Measurements from ENCODE around the gene AHI1. TPM values are rescaled to one million over a fixed set of nuclear protein-coding genes. Genes with fewer than 3 reads are reported as not detected.
A peak's percentile ranks its signal among the peaks of the same experiment; 100 is the strongest.

AHI1 gene
- total RNA-seq (2022) (23.5 and 26.5 TPM in 2 replicates), Bru-seq, nascent RNA (percentile 70 among the genes with signal in this experiment), BruChase-seq, experiment 1, labeled RNA remaining after a 6-hour chase (percentile 69 among the genes with signal in this experiment), BruChase-seq, experiment 2, labeled RNA remaining after a 2-hour chase (percentile 70 among the genes with signal in this experiment)
- long read RNA-seq, partial matches to known transcripts, result 4 of 12 reads
- long read RNA-seq, other reads (novel, unspliced or antisense), result 8 of 12 reads

DNA sequence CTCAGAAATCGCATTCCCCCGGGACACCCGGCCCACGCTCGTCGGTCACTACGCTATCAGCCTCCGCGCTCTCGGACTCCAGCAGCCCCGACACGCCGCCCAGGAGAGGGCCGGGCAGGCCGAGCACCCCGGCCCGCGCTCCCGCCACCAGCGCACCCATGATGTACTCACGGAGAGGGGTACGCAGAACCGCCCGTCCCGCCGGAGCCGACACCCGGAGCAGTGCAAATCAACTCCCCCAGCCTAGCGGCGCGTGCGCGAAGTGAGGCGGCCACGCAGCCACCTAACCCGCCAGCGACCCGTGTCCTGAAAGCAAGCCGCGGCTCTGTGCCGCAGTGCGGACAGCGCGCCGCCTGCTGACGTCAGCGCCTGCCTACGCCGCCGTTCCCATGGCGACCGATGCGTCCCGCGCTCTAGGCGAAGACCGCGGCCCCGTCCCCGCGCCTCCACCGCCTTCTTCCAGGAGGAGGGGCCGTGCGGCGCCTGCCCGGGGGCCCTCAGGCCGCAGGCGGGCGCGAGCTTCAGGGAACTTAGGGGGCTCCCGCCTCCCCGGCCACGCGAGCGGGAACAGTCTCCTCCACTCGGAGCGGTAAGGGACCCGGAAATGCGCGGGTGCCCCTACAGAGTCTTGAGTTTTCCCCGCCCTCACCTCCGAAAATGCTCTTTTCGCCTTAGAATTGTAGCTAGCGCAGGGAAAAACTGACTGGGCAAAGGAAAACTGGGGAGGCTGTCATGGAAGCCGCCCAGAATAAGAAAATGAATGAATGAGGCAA, at the start of gene AHI1:
Gene AHI1 (minus strand): TSS at position 329 of the 773 bp plus-strand sequence. CDS start 5,503 bp downstream, outside the sequence.
- H3K4me1 Mint-ChIP-seq (ENCODE audit: insufficient read depth, unreplicated experiment), result peaks cover 7% of the 10 kb centered on the region
- TF ChIP-seq, protein P1, sequence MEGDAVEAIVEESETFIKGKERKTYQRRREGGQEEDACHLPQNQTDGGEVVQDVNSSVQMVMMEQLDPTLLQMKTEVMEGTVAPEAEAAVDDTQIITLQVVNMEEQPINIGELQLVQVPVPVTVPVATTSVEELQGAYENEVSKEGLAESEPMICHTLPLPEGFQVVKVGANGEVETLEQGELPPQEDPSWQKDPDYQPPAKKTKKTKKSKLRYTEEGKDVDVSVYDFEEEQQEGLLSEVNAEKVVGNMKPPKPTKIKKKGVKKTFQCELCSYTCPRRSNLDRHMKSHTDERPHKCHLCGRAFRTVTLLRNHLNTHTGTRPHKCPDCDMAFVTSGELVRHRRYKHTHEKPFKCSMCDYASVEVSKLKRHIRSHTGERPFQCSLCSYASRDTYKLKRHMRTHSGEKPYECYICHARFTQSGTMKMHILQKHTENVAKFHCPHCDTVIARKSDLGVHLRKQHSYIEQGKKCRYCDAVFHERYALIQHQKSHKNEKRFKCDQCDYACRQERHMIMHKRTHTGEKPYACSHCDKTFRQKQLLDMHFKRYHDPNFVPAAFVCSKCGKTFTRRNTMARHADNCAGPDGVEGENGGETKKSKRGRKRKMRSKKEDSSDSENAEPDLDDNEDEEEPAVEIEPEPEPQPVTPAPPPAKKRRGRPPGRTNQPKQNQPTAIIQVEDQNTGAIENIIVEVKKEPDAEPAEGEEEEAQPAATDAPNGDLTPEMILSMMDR (IDR thresholded peaks at IDR 0.05; ENCODE audit: unreplicated experiment), result no peak
- H3K9me3 Mint-ChIP-seq (ENCODE audit: unreplicated experiment), result no peaks in the 10 kb centered on the region
- POLR2A ChIA-PET, result interaction anchor here (0.6 to 4.7 kb wide), 29 partner anchors 9 to 1053 kb away, joined by 3 to 71 read pairs (median 4); partner anchors contain the start of genes BCLAF1, HBS1L, MAP7 and MTFR2
- H3K27me3 Mint-ChIP-seq (ENCODE audit: insufficient read depth, unreplicated experiment), result no peaks in the 10 kb centered on the region
- peak; percentile 93 for DNase-seq (ENCODE audit: unreplicated experiment)
- H3K36me3 Mint-ChIP-seq (ENCODE audit: insufficient read depth, unreplicated experiment), result no peaks in the 10 kb centered on the region
- no peak within 1 kb of the TSS for H3K27ac Mint-ChIP-seq (ENCODE audit: low read depth, unreplicated experiment)
- intact Hi-C loops (cut with micrococcal nuclease), result loop anchor here (2.0 to 5.0 kb wide), 2 partner anchors 45 to 791 kb away; partner anchors contain the start of gene BCLAF1
- BruUV-seq (replicated peaks), result no TSS peak
- CTCF ChIA-PET, result interaction anchor here (0.8 to 1.9 kb wide), 6 partner anchors 9 to 749 kb away, joined by 3 to 17 read pairs (median 4); no protein-coding TSS in a partner anchor
- no peak within 1 kb of the TSS for H3K4me3 Mint-ChIP-seq (ENCODE audit: unreplicated experiment)

DNA sequence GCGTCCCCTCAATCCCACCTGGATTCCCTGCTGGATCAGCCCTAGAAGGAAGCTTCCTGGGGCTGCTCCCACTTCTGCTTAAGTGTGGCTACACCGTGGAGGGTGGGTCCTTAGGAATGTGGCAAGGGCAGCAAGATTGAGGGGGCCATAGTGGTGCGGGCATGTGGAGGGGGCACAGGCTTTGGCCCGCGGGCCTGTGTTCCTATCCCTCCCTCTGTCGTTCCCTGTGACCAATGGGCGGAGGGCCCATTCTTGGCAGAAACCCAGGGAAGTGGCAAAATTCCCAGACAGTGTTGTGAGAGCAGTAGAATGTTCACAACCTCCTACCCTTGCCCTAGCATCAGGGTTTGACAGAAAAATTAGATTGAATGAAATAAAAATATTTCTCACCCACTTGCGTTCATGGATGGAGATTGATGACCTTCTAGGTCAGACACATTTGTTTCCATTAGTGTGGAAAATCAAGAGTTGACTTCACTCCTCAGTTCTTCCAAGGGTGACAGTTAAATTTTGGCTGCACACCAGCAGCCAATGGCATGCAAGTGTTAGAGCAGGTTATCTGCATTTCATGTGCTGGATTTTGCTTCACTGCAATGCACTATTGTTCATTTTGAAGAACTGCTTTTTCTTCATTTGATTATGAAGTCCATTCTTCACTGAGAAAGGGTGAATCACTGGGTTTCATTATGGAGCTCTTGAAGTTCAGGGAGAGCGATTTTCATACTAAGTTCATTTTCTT, 49.3 kb upstream of the AHI1 start:
- Mint-ChIP-seq H3K9me3 (ENCODE audit: unreplicated experiment) (no peaks in the 10 kb centered on the region), H3K4me1 (ENCODE audit: insufficient read depth, unreplicated experiment) (no peaks in the 10 kb centered on the region), H3K27me3 (ENCODE audit: insufficient read depth, unreplicated experiment) (no peaks in the 10 kb centered on the region), H3K27ac (ENCODE audit: low read depth, unreplicated experiment) (no peak overlapping the region), H3K36me3 (ENCODE audit: insufficient read depth, unreplicated experiment) (no peaks in the 10 kb centered on the region), H3K4me3 (ENCODE audit: unreplicated experiment) (no peak overlapping the region)
- ChIA-PET POLR2A (no interaction called here), CTCF (interaction anchor here (1.3 kb wide), 1 partner anchor 680 kb away, joined by 3 read pairs; no protein-coding TSS in a partner anchor)
- TF ChIP-seq, protein P1 (IDR thresholded peaks at IDR 0.05; ENCODE audit: unreplicated experiment), result no peak
- intact Hi-C loops (cut with micrococcal nuclease), result no loop called here
- no TSS peak for BruUV-seq (replicated peaks)
- no peak for DNase-seq (ENCODE audit: unreplicated experiment)

DNA sequence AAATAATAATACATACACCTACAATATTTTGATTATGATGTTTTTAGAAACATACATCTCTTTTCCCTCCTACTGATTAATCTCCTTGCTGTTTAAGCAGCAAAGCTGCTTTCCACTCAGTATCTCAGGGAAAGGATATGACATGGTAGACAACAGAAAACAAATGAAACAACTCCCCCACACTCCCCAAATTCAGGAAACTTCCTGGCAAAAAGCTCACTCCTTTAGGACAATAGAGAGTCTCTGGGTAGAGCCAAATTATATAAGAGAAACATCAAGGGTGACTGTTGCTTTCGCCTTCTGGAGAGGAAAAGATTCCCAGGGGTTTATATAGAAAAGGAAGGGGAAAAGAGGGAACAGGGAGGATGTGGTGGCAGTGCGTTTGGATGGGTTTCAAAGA, 48.7 kb upstream of the AHI1 start:
- no TSS peak for BruUV-seq (replicated peaks)

More for the DNA sequence above, 48.7 kb upstream of the AHI1 start:
- H3K4me1 Mint-ChIP-seq (ENCODE audit: insufficient read depth, unreplicated experiment), result no peaks in the 10 kb centered on the region
- TF ChIP-seq, protein P1 (IDR thresholded peaks at IDR 0.05; ENCODE audit: unreplicated experiment), result no peak
- intact Hi-C loops (cut with micrococcal nuclease), result no loop called here
- H3K36me3 Mint-ChIP-seq (ENCODE audit: insufficient read depth, unreplicated experiment), result no peaks in the 10 kb centered on the region
- ChIA-PET POLR2A (no interaction called here), CTCF (interaction anchor here (1.3 kb wide), 1 partner anchor 680 kb away, joined by 3 read pairs; no protein-coding TSS in a partner anchor)
- no peaks in the 10 kb centered on the region for H3K9me3 Mint-ChIP-seq (ENCODE audit: unreplicated experiment)
- no peaks in the 10 kb centered on the region for H3K27me3 Mint-ChIP-seq (ENCODE audit: insufficient read depth, unreplicated experiment)
- H3K27ac Mint-ChIP-seq (ENCODE audit: low read depth, unreplicated experiment), result no peak overlapping the region
- DNase-seq (ENCODE audit: unreplicated experiment), result no peak
- H3K4me3 Mint-ChIP-seq (ENCODE audit: unreplicated experiment), result no peak overlapping the region
